ENCODE measurements around the gene MED9. TPM values are rescaled to one million over a fixed set of nuclear protein-coding genes. Genes with fewer than 3 reads are reported as not detected.

MED9 gene
- total RNA-seq, 1 experiment from 2014 or later: 12.7 TPM

DNA sequence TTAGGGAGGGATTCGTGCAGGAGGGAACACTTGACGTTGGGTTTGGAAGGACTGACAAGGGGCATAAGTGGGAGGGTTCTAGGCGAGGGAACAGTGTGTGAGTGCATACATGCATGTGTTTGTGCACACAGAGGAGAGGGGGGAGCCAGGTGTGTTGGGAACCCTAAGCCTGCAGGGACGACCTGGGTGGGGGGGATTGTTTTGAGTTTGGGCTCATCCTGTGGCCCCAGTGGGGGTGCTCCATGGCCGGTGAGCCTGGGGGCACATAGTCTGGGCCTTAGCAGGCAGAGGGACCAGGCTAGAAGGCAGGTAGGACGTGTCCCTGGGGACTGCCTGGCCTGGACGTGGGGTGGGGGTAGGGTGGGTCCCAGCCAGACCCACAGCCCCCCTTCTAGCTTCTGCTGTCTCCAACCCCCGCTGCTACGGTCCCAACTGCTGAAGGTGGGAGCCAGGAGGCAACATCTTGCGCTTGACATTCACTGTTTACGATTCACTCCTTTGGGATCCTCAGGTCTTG is 31.3 kb downstream of the MED9 start:
- DNase-seq: no peak
- Mint-ChIP-seq H3K36me3 (ENCODE audit: insufficient read depth, unreplicated experiment) (no peaks in the 10 kb centered on the region), H3K27ac (ENCODE audit: unreplicated experiment) (no peak overlapping the region), H3K4me3 (ENCODE audit: low read depth, unreplicated experiment) (no peak overlapping the region), H3K9me3 (ENCODE audit: low read depth, unreplicated experiment) (no peaks in the 10 kb centered on the region), H3K27me3 (ENCODE audit: unreplicated experiment) (no peaks in the 10 kb centered on the region), H3K4me1 (ENCODE audit: low read depth, unreplicated experiment) (no peaks in the 10 kb centered on the region)
- CTCF ChIA-PET: interaction anchor here (0.5 kb wide), 1 partner anchor 776 kb away, joined by 3 read pairs; no protein-coding TSS in a partner anchor
- no TSS peak for BruUV-seq (replicated peaks)
- TF ChIP-seq, protein P1, sequence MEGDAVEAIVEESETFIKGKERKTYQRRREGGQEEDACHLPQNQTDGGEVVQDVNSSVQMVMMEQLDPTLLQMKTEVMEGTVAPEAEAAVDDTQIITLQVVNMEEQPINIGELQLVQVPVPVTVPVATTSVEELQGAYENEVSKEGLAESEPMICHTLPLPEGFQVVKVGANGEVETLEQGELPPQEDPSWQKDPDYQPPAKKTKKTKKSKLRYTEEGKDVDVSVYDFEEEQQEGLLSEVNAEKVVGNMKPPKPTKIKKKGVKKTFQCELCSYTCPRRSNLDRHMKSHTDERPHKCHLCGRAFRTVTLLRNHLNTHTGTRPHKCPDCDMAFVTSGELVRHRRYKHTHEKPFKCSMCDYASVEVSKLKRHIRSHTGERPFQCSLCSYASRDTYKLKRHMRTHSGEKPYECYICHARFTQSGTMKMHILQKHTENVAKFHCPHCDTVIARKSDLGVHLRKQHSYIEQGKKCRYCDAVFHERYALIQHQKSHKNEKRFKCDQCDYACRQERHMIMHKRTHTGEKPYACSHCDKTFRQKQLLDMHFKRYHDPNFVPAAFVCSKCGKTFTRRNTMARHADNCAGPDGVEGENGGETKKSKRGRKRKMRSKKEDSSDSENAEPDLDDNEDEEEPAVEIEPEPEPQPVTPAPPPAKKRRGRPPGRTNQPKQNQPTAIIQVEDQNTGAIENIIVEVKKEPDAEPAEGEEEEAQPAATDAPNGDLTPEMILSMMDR (IDR thresholded peaks at IDR 0.05; ENCODE audit: unreplicated experiment): no peak
- intact Hi-C loops (cut with micrococcal nuclease; ENCODE audit: unreplicated experiment): no loop called here

DNA sequence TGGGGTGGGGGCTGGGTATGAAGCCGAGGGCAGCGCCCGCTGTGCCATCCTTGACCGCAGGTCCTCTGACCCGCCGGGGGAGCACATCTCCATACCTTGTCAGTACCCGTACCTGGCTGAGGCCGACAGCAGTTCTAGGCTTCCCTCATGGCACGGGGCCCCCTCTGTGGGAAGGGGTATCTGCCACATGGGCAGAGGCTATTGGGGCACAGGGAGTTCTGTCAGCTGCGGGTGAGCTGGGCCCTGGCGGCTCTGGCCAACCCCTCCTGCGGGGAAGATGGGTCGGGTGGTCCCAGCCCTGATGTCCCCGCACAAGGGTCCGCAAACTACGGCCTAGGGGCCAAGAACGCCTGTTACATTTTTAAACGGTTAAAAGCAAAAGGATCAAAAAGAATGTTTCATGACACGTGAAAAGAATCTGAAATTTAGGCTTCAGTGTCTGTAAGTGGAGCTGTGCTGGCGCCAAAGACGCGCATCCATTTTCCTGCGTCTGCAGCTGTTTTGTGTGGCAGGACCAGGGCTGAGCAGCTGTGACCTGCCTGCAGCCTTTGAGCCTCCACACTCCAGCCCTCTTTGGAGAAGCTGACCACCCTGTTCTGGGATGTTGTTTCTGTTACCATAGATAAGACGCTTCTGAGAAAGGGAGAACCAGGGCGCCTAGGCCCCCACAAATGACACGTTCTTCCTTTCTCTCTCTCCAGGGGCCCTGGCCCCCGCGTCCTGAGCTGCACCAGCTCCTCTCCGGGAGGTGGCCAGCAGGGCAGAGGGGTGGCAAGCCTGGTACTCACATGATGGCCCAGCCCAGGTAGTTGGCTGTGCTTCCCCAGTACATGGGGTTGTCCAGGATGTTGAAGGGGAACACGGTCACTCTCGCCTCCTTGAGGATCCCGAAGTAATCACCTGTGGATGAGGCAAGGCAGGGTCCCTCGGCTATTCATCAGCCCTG is 32.1 kb downstream of the MED9 start:
- H3K9me3 Mint-ChIP-seq (ENCODE audit: low read depth, unreplicated experiment): no peaks in the 10 kb centered on the region
- no peak overlapping the region for H3K27ac Mint-ChIP-seq (ENCODE audit: unreplicated experiment)
- intact Hi-C loops (cut with micrococcal nuclease; ENCODE audit: unreplicated experiment): no loop called here
- CTCF ChIA-PET: no interaction called here
- no peaks in the 10 kb centered on the region for H3K27me3 Mint-ChIP-seq (ENCODE audit: unreplicated experiment)
- no peak overlapping the region for H3K4me3 Mint-ChIP-seq (ENCODE audit: low read depth, unreplicated experiment)
- TF ChIP-seq, protein P1 (IDR thresholded peaks at IDR 0.05; ENCODE audit: unreplicated experiment): no peak
- H3K4me1 Mint-ChIP-seq (ENCODE audit: low read depth, unreplicated experiment): no peaks in the 10 kb centered on the region
- BruUV-seq (replicated peaks): no TSS peak
- no peak for DNase-seq
- H3K36me3 Mint-ChIP-seq (ENCODE audit: insufficient read depth, unreplicated experiment): no peaks in the 10 kb centered on the region

DNA sequence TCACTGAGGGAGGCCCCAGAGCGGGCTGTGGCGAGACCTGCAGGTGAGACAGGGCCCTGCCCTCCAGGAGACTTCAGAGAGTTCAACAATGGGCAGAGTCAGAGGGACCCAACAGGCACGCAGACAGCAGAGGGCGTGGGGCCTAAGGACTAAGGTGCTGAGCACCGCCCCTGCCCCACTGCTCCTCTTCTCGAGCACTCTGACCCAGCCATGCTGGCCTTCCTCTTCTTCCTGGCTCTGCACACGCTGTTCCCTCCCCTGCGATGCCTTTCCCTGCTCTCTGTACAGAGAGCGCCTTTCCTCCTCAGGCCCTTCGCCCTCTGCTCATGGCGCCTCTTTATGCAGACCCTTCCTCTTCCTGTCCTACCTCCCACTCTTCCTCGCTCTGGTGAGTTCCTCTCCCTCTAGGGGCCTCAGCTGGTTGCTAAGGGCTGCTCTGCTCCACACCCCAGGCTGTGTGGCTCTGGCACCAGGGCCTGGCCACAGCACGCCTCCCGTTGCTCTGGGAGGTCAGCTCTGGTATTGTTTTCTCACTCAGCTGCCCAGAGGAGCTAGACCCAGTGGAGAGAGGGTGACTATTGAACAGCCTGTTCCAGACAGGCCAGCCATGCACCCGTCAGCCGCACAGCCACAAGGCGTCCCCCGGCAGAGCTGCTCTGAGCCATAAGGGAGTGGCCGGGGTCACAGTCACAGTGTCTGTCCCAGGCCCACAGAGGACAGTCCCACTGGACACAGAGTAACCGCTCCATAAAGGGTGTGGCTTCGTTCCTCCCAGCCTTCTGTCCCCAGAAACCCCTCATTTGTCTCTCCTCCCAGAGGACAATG is 33.0 kb downstream of the MED9 start:
- intact Hi-C loops (cut with micrococcal nuclease; ENCODE audit: unreplicated experiment): no loop called here
- TF ChIP-seq, protein P1 (IDR thresholded peaks at IDR 0.05; ENCODE audit: unreplicated experiment): no peak
- DNase-seq: no peak
- CTCF ChIA-PET: no interaction called here
- Mint-ChIP-seq H3K9me3 (ENCODE audit: low read depth, unreplicated experiment) (no peaks in the 10 kb centered on the region), H3K27ac (ENCODE audit: unreplicated experiment) (no peak overlapping the region), H3K4me3 (ENCODE audit: low read depth, unreplicated experiment) (no peak overlapping the region), H3K4me1 (ENCODE audit: low read depth, unreplicated experiment) (no peaks in the 10 kb centered on the region), H3K36me3 (ENCODE audit: insufficient read depth, unreplicated experiment) (no peaks in the 10 kb centered on the region), H3K27me3 (ENCODE audit: unreplicated experiment) (no peaks in the 10 kb centered on the region)
- BruUV-seq (replicated peaks): no TSS peak

DNA sequence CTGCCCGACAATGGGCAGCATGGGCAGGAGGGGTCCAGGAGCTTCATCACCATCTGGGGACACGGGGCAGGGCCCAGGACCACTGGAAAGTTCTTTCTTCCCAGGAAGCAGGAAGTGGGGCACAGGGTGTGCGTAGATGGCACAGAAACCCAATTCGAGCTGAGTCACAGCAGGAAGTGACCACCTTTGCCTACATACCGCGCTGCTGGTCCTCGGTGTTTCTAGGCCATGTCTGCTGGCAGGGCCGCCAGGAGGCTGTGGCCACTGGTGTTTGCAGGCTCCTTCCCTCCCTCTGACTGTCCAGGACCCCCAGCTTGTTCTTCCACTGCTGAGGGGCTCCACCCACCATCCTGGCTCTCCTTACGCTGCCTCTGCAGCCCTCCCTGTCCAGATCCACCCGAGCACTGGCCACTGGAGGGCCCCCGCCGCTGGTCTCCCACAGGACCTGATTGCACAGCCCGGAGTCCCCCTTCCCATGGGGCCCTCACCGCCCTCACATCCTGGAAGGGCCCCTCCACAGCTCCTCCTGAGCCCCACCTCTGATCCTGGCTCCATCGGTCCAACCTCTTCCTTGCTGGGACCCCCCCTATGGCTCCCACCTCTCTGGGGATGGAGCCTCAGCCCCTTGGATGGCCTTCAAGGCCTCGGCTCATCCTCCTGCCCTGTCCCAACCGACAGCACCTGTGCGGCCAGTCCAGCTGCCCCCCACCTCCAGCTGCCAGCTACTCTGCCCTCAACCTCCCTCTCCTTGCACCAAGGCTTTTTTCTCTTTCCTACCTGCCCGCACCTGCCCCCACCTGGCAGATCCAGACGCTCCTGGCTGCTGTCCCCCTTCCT is 33.9 kb downstream of the MED9 start:
- no TSS peak for BruUV-seq (replicated peaks)

More for the DNA sequence above, 33.9 kb downstream of the MED9 start:
- no peaks in the 10 kb centered on the region for H3K9me3 Mint-ChIP-seq (ENCODE audit: low read depth, unreplicated experiment)
- CTCF ChIA-PET: interaction anchor here (1.1 kb wide), 1 partner anchor 43 kb away, joined by 3 read pairs; no protein-coding TSS in a partner anchor
- H3K4me3 Mint-ChIP-seq (ENCODE audit: low read depth, unreplicated experiment): no peak overlapping the region
- H3K27me3 Mint-ChIP-seq (ENCODE audit: unreplicated experiment): no peaks in the 10 kb centered on the region
- intact Hi-C loops (cut with micrococcal nuclease; ENCODE audit: unreplicated experiment): no loop called here
- no peak overlapping the region for H3K27ac Mint-ChIP-seq (ENCODE audit: unreplicated experiment)
- no peaks in the 10 kb centered on the region for H3K36me3 Mint-ChIP-seq (ENCODE audit: insufficient read depth, unreplicated experiment)
- TF ChIP-seq, protein P1 (IDR thresholded peaks at IDR 0.05; ENCODE audit: unreplicated experiment): no peak
- no peaks in the 10 kb centered on the region for H3K4me1 Mint-ChIP-seq (ENCODE audit: low read depth, unreplicated experiment)
- DNase-seq: no peak
